ENCODE measurements around the gene ASPN. TPM values are rescaled to one million over a fixed set of nuclear protein-coding genes. Genes with fewer than 3 reads are reported as not detected.

Gene ASPN
- total and polyA plus RNA-seq, 5 experiments from 2014 or later: not detected

- Mint-ChIP-seq H3K4me1 (peaks cover 0 to 3% (median 1%) of the 10 kb centered on the region in 4 donors), H3K36me3 (no peaks in the 10 kb centered on the region), H3K27ac (peak overlapping the region in 1 of 10 donors; percentile 73), H3K27me3 (peaks cover 0 to 3% (median 0%) of the 10 kb centered on the region in 5 donors), H3K4me3 (peak overlapping the region in 2 of 10 donors; percentile 48 to 56), H3K9me3 (no peaks in the 10 kb centered on the region)
- DNase-seq: peak in 1 of 10 donors; percentile 7
- POLR2A ChIA-PET: no interaction called here
- ATAC-seq: no peak
Measured at GRCh38 chr9:92440751-92441046, 41.6 kb downstream of the ASPN start.

GRCh38 chr9:92439921-92440750 lies 42.2 kb downstream of the ASPN start:
- H3K4me3 Mint-ChIP-seq: peak overlapping the region in 2 of 10 donors; percentile 48 to 56
- POLR2A ChIA-PET: no interaction called here
- H3K36me3 Mint-ChIP-seq: no peaks in the 10 kb centered on the region
- H3K9me3 Mint-ChIP-seq: no peaks in the 10 kb centered on the region
- peaks cover 0 to 3% (median under 1%) of the 10 kb centered on the region in 4 donors for H3K4me1 Mint-ChIP-seq
- ATAC-seq (no peak), DNase-seq (no peak)
- peak overlapping the region in 1 of 10 donors; percentile 73 for H3K27ac Mint-ChIP-seq
- H3K27me3 Mint-ChIP-seq: peaks cover 0 to under 1% (median 0%) of the 10 kb centered on the region in 5 donors

DNA sequence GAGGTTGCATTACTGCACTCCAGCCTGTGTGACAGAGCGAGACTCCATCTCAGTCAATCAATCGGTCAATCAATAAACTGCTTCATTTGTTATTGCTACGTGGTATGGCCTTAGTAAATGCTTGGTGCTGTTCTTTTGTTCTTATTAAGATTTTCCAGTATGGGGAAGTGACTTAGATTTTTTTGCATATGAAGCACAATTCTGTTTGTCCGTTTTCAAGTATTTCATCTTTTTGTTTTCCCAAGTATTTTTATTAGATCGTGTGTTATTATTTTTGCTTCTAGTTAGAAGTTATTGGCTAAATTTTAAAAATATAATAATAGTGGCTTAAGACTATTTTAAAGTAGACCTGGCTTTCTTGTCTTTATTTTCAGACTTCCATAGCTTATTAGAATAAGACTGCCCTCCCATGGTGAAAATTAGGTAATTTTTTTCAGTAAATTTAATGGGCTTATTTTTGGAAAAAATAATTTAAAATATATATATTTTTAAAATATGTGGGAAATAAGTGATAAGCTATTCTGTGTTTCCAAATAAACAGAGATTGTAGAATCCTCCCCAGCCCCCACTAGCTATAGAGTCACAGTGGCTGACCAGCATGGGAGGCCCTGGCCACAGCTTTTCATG lies 43.3 kb downstream of the ASPN start:
- H3K9me3 Mint-ChIP-seq: no peaks in the 10 kb centered on the region
- DNase-seq (peak in 2 of 10 donors; percentile 4 to 14), ATAC-seq (no peak)
- H3K4me1 Mint-ChIP-seq: peaks cover 0 to 3% (median 0%) of the 10 kb centered on the region in 4 donors
- no peaks in the 10 kb centered on the region for H3K36me3 Mint-ChIP-seq
- POLR2A ChIA-PET: no interaction called here
- H3K27ac Mint-ChIP-seq: no peak overlapping the region
- no peak overlapping the region for H3K4me3 Mint-ChIP-seq
- no peaks in the 10 kb centered on the region for H3K27me3 Mint-ChIP-seq

DNA sequence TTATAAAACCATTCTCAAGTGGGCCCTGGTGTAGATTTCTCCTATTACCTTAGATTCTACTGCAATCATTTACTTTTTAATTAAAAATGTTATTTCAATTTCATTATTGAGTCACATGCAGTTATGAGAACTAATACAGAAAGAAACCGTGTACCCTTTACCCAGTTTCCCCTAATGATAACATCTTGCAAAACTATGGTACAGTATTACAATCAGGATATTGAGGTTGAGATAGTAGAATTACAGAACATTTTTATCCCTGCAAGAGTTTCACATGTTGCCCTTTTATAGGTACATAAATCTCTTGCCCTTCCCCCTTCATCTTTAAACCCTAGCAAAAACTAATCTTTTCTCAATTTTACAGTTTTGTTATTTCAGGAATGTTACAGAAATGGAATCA lies 47.0 kb downstream of the ASPN start:
- Mint-ChIP-seq H3K27me3 (no peaks in the 10 kb centered on the region), H3K9me3 (no peaks in the 10 kb centered on the region), H3K27ac (no peak overlapping the region), H3K4me3 (no peak overlapping the region), H3K4me1 (no peaks in the 10 kb centered on the region), H3K36me3 (peaks cover 0 to 2% (median 0%) of the 10 kb centered on the region in 3 donors)
- DNase-seq: no peak
- POLR2A ChIA-PET: no interaction called here
- ATAC-seq: no peak

- Mint-ChIP-seq H3K9me3 (no peaks in the 10 kb centered on the region), H3K36me3 (peaks cover 0 to 2% (median 0%) of the 10 kb centered on the region in 3 donors), H3K27me3 (no peaks in the 10 kb centered on the region), H3K4me1 (no peaks in the 10 kb centered on the region), H3K27ac (no peak overlapping the region), H3K4me3 (no peak overlapping the region)
- ATAC-seq (no peak), DNase-seq (no peak)
- POLR2A ChIA-PET: no interaction called here
Measured at GRCh38 chr9:92432972-92433548, 49.2 kb downstream of the ASPN start.

DNA sequence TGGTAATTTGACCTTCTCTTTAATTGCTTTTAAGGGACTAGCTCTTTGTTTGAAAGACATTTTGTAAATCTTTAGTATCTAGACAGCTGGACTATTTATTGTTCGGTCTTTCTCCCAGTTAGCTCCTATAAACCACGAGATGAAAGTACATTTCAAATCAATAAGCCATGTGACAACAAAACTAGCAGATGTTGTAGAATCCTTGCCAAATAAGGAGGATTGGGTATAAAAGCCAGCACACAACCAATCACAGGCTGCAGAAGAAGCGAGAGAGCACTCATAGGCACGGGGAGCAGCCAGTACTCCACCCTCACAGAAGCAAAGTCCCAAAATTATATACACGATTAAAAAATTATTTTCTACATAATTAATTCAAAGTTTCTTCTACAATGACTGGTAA lies 50.0 kb downstream of the ASPN start:
- Mint-ChIP-seq H3K27ac (no peak overlapping the region), H3K4me1 (no peaks in the 10 kb centered on the region), H3K9me3 (no peaks in the 10 kb centered on the region), H3K4me3 (no peak overlapping the region), H3K36me3 (peaks cover 0 to 2% (median 0%) of the 10 kb centered on the region in 3 donors), H3K27me3 (no peaks in the 10 kb centered on the region)
- POLR2A ChIA-PET: no interaction called here
- ATAC-seq (no peak), DNase-seq (no peak)

DNA sequence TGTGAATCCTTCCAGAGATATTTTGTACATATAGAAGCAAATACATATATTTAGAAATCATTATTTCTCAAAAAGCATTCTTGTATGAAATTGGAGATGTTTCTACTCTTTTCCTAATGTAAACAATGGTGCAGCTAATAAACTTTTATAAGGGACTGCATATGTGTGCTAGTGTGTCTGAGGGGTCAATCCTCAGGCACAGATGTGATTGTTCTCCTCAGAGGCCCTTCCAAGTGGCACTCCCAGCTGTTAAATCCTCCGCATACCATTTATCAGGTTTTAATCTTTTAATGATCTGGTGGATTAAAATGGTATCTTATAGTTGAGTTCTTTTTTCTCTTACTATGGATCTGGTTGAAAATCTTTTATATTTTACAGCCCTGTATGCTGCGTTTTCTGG lies 52.5 kb downstream of the ASPN start:
- DNase-seq: no peak
- peaks cover 0 to 2% (median 0%) of the 10 kb centered on the region in 3 donors for H3K36me3 Mint-ChIP-seq
- H3K27ac Mint-ChIP-seq: no peak overlapping the region
- POLR2A ChIA-PET: no interaction called here
- no peak for ATAC-seq
- no peaks in the 10 kb centered on the region for H3K4me1 Mint-ChIP-seq
- H3K9me3 Mint-ChIP-seq: no peaks in the 10 kb centered on the region
- no peaks in the 10 kb centered on the region for H3K27me3 Mint-ChIP-seq
- no peak overlapping the region for H3K4me3 Mint-ChIP-seq

DNA sequence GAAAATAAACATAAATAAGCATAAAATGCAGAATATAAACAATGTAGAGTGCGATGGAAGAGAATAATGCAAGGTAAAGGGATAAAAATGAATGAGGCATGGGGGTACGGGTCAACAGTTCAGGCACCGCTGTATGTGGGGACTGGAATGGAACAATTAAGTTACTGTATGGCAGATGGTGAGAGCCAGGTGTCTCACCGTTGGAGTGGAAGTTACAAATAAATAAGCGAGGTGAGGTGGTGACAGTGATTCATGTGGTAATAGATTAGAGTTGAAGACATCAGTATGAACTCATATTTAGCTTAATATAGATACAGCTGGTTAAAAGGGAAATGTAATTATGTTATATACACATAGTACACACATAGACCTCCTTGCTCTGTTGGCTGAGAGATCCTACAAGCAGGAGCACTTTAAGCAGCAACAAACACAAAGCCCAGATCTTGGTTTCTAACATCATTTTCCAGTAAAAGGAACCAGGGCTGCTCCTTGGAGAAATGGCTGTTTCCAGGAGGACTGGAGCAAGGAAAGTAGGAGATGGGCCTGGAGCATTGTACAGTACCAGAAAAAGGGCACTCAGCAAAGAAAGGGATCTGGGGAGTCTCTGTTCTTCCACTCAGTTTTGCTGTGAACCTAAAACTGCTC lies 55.7 kb downstream of the ASPN start:
- no peak for ATAC-seq
- Mint-ChIP-seq H3K27ac (no peak overlapping the region), H3K36me3 (peaks cover 0 to 2% (median under 1%) of the 10 kb centered on the region in 3 donors), H3K4me3 (no peak overlapping the region), H3K4me1 (no peaks in the 10 kb centered on the region), H3K27me3 (no peaks in the 10 kb centered on the region), H3K9me3 (no peaks in the 10 kb centered on the region)
- no peak for DNase-seq
- POLR2A ChIA-PET: no interaction called here

- no peaks in the 10 kb centered on the region for H3K4me1 Mint-ChIP-seq
- H3K4me3 Mint-ChIP-seq: no peak overlapping the region
Measured at GRCh38 chr9:92425474-92425873, 56.8 kb downstream of the ASPN start.

DNA sequence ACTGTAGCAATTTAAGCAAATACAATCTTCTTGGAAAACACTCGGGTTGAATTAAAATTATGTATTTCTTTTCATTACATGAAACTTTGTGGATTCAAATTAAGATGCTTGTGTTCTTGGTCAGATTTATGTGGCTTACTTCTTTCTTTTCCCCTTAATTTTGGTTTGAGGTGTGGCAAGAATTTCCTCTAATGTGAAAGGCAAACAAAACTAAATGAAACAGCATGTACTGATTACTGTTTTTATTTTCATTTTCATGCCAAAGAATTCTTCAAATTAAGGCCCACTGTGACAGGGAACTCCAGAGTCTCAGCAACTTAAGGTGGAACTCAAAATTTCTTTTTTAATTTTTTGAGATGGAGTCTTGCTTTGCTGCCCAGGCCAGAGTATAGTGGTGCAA lies 58.0 kb downstream of the ASPN start, which contains the start of gene OMD:
Gene OMD (minus strand): TSS at position 132 of the 400 bp plus-strand sequence. CDS start 6,913 bp downstream, outside the sequence.
- H3K9me3 Mint-ChIP-seq: no peaks in the 10 kb centered on the region
- no peak within 1 kb of the TSS for H3K27ac Mint-ChIP-seq
- H3K36me3 Mint-ChIP-seq: peaks cover 2 to 10% (median 5%) of the 10 kb centered on the region in 3 donors
- DNase-seq (no peak), ATAC-seq (no peak)
- H3K4me3 Mint-ChIP-seq: no peak within 1 kb of the TSS
- POLR2A ChIA-PET: no interaction called here
- H3K4me1 Mint-ChIP-seq: no peaks in the 10 kb centered on the region
- H3K27me3 Mint-ChIP-seq: peaks cover 0 to 4% (median 0%) of the 10 kb centered on the region in 5 donors

More at GRCh38 chr9:92425474-92425873, 56.8 kb downstream of the ASPN start:
- POLR2A ChIA-PET: no interaction called here
- DNase-seq (no peak), ATAC-seq (no peak)
- Mint-ChIP-seq H3K27me3 (peaks cover 0 to 2% (median 0%) of the 10 kb centered on the region in 5 donors), H3K9me3 (no peaks in the 10 kb centered on the region), H3K36me3 (peaks cover 0 to 4% (median 2%) of the 10 kb centered on the region in 3 donors), H3K27ac (no peak overlapping the region)

DNA sequence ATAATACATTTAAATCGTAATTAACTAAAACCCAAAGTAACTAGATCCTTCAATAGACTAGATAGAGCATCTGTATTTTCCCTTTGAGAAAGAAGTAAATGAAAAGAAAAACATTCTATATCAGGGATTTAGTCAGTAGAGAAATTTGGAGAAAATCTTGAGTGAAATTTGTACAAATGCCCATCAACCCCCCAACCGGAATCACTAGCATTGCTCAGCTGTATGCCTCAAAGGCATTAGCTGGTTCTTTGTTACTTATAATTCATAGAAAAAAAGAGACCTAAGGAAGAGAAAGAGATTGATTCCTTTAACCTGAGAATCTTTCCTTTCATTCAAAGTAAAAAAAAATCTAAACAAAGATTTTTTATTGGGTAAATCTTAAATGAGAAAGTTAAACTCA lies 58.7 kb downstream of the ASPN start:
- H3K4me3 Mint-ChIP-seq: no peak overlapping the region
- H3K4me1 Mint-ChIP-seq: no peaks in the 10 kb centered on the region
- ATAC-seq (no peak), DNase-seq (no peak)
- POLR2A ChIA-PET: no interaction called here
- H3K27ac Mint-ChIP-seq: no peak overlapping the region
- peaks cover 2 to 10% (median 5%) of the 10 kb centered on the region in 3 donors for H3K36me3 Mint-ChIP-seq
- no peaks in the 10 kb centered on the region for H3K9me3 Mint-ChIP-seq
- H3K27me3 Mint-ChIP-seq: peaks cover 0 to 4% (median 0%) of the 10 kb centered on the region in 5 donors

DNA sequence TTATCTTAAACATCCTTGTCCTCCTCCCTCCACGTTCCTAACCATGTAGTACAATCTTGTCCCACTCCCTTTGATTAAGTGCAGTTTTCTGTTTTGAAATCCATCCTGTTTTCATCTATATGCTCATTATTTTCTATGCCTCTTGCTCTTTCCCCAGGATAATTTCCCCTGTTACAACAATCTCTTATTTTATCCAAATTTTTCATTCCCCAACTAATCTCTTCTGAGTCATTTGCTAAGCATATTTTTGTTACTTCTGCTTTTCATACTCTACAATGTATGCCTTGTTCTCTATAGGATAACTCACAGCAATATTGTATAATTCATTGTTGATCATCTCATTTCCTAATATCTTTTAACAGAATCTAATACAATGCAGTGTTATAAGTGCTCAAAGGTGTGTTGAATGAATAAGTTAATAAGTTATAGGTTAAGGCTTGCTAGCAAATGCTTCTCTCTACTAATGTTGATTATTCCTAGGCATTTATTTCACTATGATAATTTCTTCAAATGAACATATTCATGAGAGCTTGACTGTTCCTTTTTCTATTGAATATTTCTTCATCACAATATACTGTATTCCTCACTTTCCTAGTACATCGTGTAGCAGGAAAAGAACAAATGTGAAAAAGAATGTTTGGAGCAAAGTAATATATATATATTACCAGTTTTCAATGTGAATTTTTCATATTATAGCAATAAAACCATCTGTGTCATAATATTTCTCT lies 59.5 kb downstream of the ASPN start:
- no peaks in the 10 kb centered on the region for H3K9me3 Mint-ChIP-seq
- no peak overlapping the region for H3K4me3 Mint-ChIP-seq
- ATAC-seq: no peak
- H3K4me1 Mint-ChIP-seq: no peaks in the 10 kb centered on the region
- POLR2A ChIA-PET: no interaction called here
- no peak overlapping the region for H3K27ac Mint-ChIP-seq
- H3K27me3 Mint-ChIP-seq: peaks cover 0 to 4% (median 0%) of the 10 kb centered on the region in 5 donors
- DNase-seq: no peak
- peaks cover 2 to 10% (median 5%) of the 10 kb centered on the region in 3 donors for H3K36me3 Mint-ChIP-seq

Measured in naive thymus-derived CD8-positive, alpha-beta T cell (primary cell).